Sigmoid colon (tissue), 7 donors: ENCODE data around the gene KCNK15. TPM values are rescaled to one million over a fixed set of nuclear protein-coding genes. Genes with fewer than 3 reads are reported as not detected.

ENCODE experiments used
- DNase-seq: peaks from one replicate; pipeline ENCODE4 v3.0.0-alpha.2; 2019
- H3K27ac ChIP-seq, 4 donors: fragments of 200-600 bp; sonication (generic); one replicate each; pipeline ENCODE4 v1.5.1; 2016 to 2019; ENCODE audit warnings: mild to moderate bottlenecking in 1 of 4
- H3K27me3 ChIP-seq, 3 donors: fragments of 200-600 bp; sonication (generic); one replicate each; pipeline ENCODE4 v1.5.1; 2019; ENCODE audit warnings: mild to moderate bottlenecking in 1 of 3
- H3K36me3 ChIP-seq, 4 donors: fragments of 200-600 bp; sonication (generic); one replicate each; pipeline ENCODE4 v1.5.1; 2016 to 2019
- H3K4me1 ChIP-seq, 4 donors: fragments of 200-600 bp; sonication (generic); one replicate each; pipeline ENCODE4 v1.5.1; 2017 to 2019
- H3K4me3 ChIP-seq, 4 donors: fragments of 200-600 bp; sonication (generic); one replicate each; pipeline ENCODE4 v1.5.1; 2017 to 2019; ENCODE audit warnings: mild to moderate bottlenecking in 2 of 4, moderate library complexity in 1 of 4
- H3K9me3 ChIP-seq, 4 donors: fragments of 200-600 bp in 3 of 4; sonication (generic) in 3 of 4; one replicate each; pipeline versions ENCODE4 v1.5.1 to v1.6.1; 2013 to 2019
- CTCF ChIP-seq, 4 experiments: fragments of 450-650 bp in 3 of 4; fragments of 200-600 bp in 1 of 4; IDR thresholded peaks; one replicate each; pipeline ENCODE4 v1.5.1; 2016 to 2019; ENCODE audit warnings: antibody characterized with exemption in 4 of 4, mild to moderate bottlenecking in 3 of 4, moderate library complexity in 2 of 4
- EP300 ChIP-seq, 4 donors: sonication (generic); formaldehyde crosslinking; IDR thresholded peaks; one replicate each; pipeline ENCODE4 v1.6.1; 2017; ENCODE audit warnings: antibody characterized with exemption in 4 of 4
- POLR2A ChIP-seq, 2 donors: fragments of 450-650 bp; IDR thresholded peaks; one replicate each; pipeline ENCODE4 v1.6.1; 2016; ENCODE audit warnings: antibody characterized with exemption in 2 of 2, mild to moderate bottlenecking in 2 of 2, moderate library complexity in 2 of 2
- POLR2AphosphoS5 ChIP-seq, 4 donors: sonication (generic); formaldehyde crosslinking; IDR thresholded peaks; one replicate each; pipeline ENCODE4 v1.6.1; 2017; ENCODE audit warnings: antibody characterized with exemption in 4 of 4
- WGBS, 2 donors: extraction: QIAGEN DNeasy Blood & Tissue Kit; methylation state at CpG; one replicate each; pipeline ENCODE4 v1.1.7; 2013; 5-methylcytosine and 5-hydroxymethylcytosine counted together
- intact Hi-C: fragments of 100-400 bp; cut with DNase I; formaldehyde crosslinking; loops from one replicate; pipeline ENCODE4 v1.15.1; 2023
- polyA plus RNA-seq, 3 donors: library from polyadenylated mRNA; stranded (reverse); fragments of 200-250 nt; gene quantifications; one replicate each; pipeline ENCODE4 v1.2.3, GENCODE V29; 2013
- total RNA-seq, 4 donors: library from RNA; depleted of rRNA; stranded (reverse); fragments of >200 nt; gene quantifications; one replicate each; pipeline ENCODE4 v1.1.0, GENCODE V29; 2016
- donor health status: healthy with polysubstance abuse.
- donor health status: Bipolar disorder and iron deficiency.
- donor health status: healthy.

Gene KCNK15
- total and polyA plus RNA-seq, 7 donors: 0.28 to 2.1 (median 0.66) TPM; not detected in 1

DNA sequence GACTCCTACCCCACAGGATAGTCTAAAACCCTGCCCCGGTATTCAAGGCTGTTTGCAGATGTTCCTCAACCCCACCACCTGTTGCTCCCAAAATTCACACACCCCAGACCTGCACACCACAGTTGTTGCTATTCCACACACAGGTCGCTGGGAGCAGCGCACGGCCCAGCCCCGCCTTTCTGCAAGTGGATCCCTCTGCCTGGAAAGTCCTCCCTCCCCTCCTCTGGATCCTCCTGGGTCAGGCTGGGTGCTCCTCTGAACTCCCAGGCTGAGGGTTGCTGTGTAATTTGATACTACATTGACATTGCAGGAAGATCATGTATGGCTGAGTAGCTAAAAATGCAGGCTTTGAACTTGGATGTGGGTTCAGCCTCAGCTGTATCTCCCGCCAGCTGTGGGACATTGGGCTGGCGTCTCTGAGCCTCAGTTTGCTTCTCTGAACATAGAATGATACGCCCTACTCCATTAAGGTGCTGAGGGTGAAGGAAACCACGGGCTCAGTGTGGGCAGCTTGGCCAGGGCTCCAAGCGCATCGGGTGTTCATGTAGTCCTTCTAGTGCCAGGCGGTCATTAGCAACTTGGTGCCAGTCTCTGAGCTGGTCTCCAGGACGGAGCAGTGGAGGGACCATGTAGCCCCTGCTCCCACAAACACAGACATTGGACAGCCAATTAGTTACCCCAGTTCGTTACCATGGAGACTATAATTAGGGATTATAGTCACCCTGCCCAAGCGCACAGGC is 44.4 kb upstream of the KCNK15 start:
- no peak overlapping the region for H3K4me3 ChIP-seq
- no peaks in the 10 kb centered on the region for H3K9me3 ChIP-seq
- TF ChIP-seq POLR2AphosphoS5 (IDR thresholded peaks at IDR 0.05) (no peak), EP300 (IDR thresholded peaks at IDR 0.05) (no peak), CTCF (IDR thresholded peaks at IDR 0.05) (no peak), POLR2A (IDR thresholded peaks at IDR 0.05) (no peak)
- no peaks in the 10 kb centered on the region for H3K36me3 ChIP-seq
- WGBS, 2 donors: 75 to 79% methylated on average over 15 of the region's 15 CpGs
- peaks cover 0 to 18% (median 15%) of the 10 kb centered on the region in 4 donors for H3K4me1 ChIP-seq
- H3K27ac ChIP-seq: peak overlapping the region in 1 of 4 donors; percentile 81
- intact Hi-C loops: no loop called here
- no peak for DNase-seq
- no peaks in the 10 kb centered on the region for H3K27me3 ChIP-seq

DNA sequence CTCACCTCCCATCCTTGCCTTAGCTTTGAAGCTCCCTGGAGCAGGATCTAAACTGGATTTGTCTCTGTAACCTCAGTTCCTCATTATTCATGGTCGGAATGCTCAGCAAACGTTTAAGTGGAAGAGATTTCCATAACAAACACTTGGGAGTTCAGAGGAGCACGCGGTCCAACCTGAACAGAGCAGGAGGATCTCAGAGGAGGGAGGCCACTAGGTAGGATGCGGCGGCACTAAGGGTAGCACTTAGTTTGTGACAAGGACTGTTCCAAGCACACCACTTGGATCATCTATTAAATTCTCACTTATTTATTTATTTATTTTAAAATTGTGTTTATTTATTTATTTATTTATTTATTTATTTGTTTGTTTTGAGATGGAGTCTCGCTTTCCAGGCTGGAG is 43.8 kb upstream of the KCNK15 start:
- no peak for TF ChIP-seq POLR2AphosphoS5 (IDR thresholded peaks at IDR 0.05)
- TF ChIP-seq CTCF (IDR thresholded peaks at IDR 0.05): no peak
- TF ChIP-seq POLR2A (IDR thresholded peaks at IDR 0.05): no peak
- TF ChIP-seq EP300 (IDR thresholded peaks at IDR 0.05): no peak
- Histone ChIP-seq H3K4me1 (peaks cover 0 to 21% (median 18%) of the 10 kb centered on the region in 4 donors), H3K4me3 (no peak overlapping the region), H3K27ac (peak overlapping the region in 1 of 4 donors; percentile 81), H3K27me3 (no peaks in the 10 kb centered on the region), H3K36me3 (no peaks in the 10 kb centered on the region), H3K9me3 (no peaks in the 10 kb centered on the region)
- no peak for DNase-seq
- 83 to 86% methylated on average over 7 of the region's 7 CpGs for WGBS, 2 donors
- intact Hi-C loops: no loop called here

DNA sequence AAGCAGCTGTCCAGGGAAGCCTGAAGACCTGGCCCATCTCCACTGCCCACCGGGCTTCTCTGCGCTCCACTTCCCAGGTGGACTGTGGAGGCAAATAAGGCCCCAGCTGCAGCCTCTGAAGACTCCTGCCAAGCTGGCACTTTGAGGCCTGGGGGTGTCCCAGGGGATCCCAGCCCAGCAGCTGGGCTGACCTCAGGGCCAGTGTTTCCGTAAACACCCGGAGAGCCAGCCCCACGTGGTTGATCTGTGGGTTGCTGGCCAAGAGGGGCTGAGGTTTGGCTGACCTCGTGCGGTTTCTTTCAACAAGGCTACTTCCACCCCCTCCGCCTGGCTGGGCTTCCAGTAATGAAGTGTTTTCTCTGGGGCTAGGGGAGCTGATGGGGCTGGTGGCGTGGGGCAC is 42.9 kb upstream of the KCNK15 start:
- intact Hi-C loops: no loop called here

DNA sequence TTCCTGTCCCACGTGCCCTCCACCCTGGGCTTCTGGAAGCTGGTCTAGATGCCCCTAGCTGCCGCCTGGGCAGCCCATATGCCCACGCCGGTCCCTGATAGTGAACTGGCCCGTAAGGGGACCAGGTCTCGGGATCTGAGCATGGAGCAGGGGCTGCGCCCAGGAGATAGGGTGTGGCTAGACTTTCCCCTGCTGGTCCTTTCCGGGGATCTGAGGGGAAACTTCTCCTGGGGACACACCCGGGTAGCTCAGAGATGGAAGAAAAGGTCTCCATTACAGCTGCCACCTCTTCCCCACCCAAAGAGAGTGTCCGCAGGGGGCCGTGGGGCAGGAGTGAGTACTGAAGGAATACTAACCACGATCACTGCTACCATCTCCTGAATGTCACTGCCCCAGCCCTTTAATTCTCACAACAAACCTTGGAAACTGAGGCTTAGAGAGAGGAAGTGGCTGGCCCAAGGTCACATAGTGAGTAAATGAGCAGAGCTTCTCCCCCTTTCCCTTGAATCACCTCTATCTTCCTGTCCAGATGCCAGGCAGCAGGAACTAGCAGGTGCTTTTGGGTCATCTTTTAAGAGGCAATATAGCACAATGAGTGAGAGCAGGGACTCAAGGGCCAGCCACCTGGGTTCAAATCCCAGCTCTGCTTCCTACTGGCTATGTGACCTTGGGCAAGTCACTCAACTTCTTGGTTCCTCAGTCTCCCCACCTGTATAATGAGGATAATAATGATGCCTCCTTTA is 42.3 kb upstream of the KCNK15 start:
- Histone ChIP-seq H3K36me3 (no peaks in the 10 kb centered on the region), H3K4me1 (peaks cover 0 to 21% (median 18%) of the 10 kb centered on the region in 4 donors), H3K27me3 (no peaks in the 10 kb centered on the region), H3K9me3 (no peaks in the 10 kb centered on the region), H3K4me3 (no peak overlapping the region), H3K27ac (peak overlapping the region; percentile 35 to 81 (median 56))
- WGBS, 2 donors: 68 to 70% methylated on average over 12 of the region's 12 CpGs
- TF ChIP-seq EP300 (IDR thresholded peaks at IDR 0.05): no peak
- TF ChIP-seq POLR2AphosphoS5 (IDR thresholded peaks at IDR 0.05): no peak
- TF ChIP-seq CTCF (IDR thresholded peaks at IDR 0.05): no peak
- TF ChIP-seq POLR2A (IDR thresholded peaks at IDR 0.05): no peak
- no peak for DNase-seq
- intact Hi-C loops: no loop called here

More for the DNA sequence above, 42.9 kb upstream of the KCNK15 start:
- WGBS, 2 donors: 43 to 69% methylated on average over 9 of the region's 9 CpGs
- Histone ChIP-seq H3K27ac (peak overlapping the region; percentile 35 to 81 (median 56)), H3K9me3 (no peaks in the 10 kb centered on the region), H3K4me3 (no peak overlapping the region), H3K27me3 (no peaks in the 10 kb centered on the region), H3K36me3 (no peaks in the 10 kb centered on the region), H3K4me1 (peaks cover 0 to 21% (median 18%) of the 10 kb centered on the region in 4 donors)
- no peak for TF ChIP-seq POLR2A (IDR thresholded peaks at IDR 0.05)
- no peak for TF ChIP-seq CTCF (IDR thresholded peaks at IDR 0.05)
- TF ChIP-seq POLR2AphosphoS5 (IDR thresholded peaks at IDR 0.05): peak in 3 of 4 donors; percentile 39 to 63 (median 52)
- peak in 2 of 4 donors; percentile 32 to 35 for TF ChIP-seq EP300 (IDR thresholded peaks at IDR 0.05)
- peak; percentile 94 for DNase-seq
